Panc1 (cell line): ENCODE results near the gene LAMP1.

Experiments used
- SIN3A ChIP-seq: IDR thresholded peaks from 2 replicates; pipeline ENCODE4 v1.6.1; 2012; ENCODE audit warnings: low read depth, mild to moderate bottlenecking, low read length, moderate library complexity, borderline replicate concordance; ENCODE audit not compliant: insufficient read depth
- TF ChIP-seq, protein P1 (sequence below): fragments of 450-650 bp; IDR thresholded peaks from 2 replicates; pipeline ENCODE4 v1.5.1; 2017; ENCODE audit warnings: mild to moderate bottlenecking

DNA sequence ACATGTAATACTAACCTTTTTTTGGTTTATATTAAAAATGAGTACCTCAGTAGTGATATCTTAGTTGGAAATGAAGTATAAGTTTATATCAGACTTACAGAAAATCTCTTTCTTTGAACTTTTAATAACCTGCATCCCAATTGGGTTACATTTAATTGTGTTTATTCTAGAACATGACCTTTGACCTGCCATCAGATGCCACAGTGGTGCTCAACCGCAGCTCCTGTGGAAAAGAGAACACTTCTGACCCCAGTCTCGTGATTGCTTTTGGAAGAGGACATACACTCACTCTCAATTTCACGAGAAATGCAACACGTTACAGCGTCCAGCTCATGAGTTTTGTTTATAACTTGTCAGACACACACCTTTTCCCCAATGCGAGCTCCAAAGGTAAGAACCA is 12.4 kb downstream of the LAMP1 start:
- TF ChIP-seq, protein P1, sequence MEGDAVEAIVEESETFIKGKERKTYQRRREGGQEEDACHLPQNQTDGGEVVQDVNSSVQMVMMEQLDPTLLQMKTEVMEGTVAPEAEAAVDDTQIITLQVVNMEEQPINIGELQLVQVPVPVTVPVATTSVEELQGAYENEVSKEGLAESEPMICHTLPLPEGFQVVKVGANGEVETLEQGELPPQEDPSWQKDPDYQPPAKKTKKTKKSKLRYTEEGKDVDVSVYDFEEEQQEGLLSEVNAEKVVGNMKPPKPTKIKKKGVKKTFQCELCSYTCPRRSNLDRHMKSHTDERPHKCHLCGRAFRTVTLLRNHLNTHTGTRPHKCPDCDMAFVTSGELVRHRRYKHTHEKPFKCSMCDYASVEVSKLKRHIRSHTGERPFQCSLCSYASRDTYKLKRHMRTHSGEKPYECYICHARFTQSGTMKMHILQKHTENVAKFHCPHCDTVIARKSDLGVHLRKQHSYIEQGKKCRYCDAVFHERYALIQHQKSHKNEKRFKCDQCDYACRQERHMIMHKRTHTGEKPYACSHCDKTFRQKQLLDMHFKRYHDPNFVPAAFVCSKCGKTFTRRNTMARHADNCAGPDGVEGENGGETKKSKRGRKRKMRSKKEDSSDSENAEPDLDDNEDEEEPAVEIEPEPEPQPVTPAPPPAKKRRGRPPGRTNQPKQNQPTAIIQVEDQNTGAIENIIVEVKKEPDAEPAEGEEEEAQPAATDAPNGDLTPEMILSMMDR, result no peak
- no peak for TF ChIP-seq SIN3A
